ENCODE data around the gene AIM2. TPM values are rescaled to one million over a fixed set of nuclear protein-coding genes. Genes with fewer than 3 reads are reported as not detected.

Gene AIM2
- total RNA-seq, 1 experiment from 2014 or later = 1.1 TPM

GRCh38 chr1:159079525-159079924, 3.0 kb upstream of the AIM2 start (continued):
- TF ChIP-seq JAZF1 (CRISPR knock-in tag; IDR thresholded peaks at IDR 0.05) = no peak
- TF ChIP-seq ZMAT4 (CRISPR knock-in tag; IDR thresholded peaks at IDR 0.05) = no peak
- no peak for TF ChIP-seq ZNF423 (CRISPR knock-in tag; IDR thresholded peaks at IDR 0.05)
- TF ChIP-seq, protein P1, sequence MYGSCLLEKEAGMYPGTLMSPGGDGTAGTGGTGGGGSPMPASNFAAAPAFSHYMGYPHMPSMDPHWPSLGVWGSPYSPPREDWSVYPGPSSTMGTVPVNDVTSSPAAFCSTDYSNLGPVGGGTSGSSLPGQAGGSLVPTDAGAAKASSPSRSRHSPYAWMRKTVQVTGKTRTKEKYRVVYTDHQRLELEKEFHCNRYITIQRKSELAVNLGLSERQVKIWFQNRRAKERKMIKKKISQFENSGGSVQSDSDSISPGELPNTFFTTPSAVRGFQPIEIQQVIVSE (CRISPR knock-in tag; IDR thresholded peaks at IDR 0.05; ENCODE audit: borderline replicate concordance) = no peak
- no peak for TF ChIP-seq SMAD3 (CRISPR knock-in tag; IDR thresholded peaks at IDR 0.05; ENCODE audit: borderline replicate concordance)
- no peak for TF ChIP-seq MYBL2 (CRISPR knock-in tag; IDR thresholded peaks at IDR 0.05)
- TF ChIP-seq FOXP4 (CRISPR knock-in tag; IDR thresholded peaks at IDR 0.05) = no peak
- TF ChIP-seq ZNF281 (CRISPR knock-in tag; IDR thresholded peaks at IDR 0.05) = no peak
- no peak for TF ChIP-seq ESRRA (CRISPR knock-in tag; IDR thresholded peaks at IDR 0.05; ENCODE audit: borderline replicate concordance)
- TF ChIP-seq ZNF671 (CRISPR knock-in tag; IDR thresholded peaks at IDR 0.05) = no peak

DNA sequence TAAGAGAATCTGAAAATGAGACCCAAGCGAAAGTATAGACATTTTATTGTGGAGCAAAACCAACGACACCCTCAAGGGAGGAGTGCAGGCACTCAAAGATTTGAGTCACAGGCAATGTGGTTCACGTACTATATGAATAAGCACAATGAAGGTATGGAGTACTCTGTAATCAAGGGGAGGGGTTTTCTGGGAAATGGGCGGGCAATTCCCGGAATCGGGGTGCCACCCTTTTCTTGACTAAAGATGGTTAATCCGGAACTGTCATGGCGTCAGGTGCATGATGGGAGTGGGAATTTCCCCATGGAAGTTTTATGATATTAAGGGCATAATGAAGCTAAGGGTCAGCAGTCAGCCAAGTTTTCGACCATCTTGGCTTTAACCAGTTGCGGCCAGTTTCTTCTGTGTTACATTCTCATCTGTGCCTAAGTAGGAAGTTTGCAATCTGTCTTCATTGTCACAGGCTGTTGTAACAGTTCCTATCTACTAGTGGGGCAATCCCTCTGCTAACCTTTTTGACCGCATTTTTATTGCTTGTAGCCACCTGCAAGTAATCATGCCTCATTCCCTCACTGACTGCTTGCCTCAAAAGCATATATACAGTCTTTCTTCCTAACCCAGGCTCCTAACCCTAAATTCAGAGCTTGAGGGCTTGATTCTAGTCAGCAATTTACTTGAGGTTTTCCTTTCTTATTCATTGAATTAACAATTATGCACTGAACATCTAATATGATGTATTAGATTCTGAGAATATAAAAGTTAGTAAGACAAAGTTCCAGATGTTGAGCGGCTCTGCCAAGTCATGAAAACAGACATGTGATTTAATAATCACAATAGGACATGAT, 775 bp upstream of the AIM2 start:
- Mint-ChIP-seq H3K27ac (no peak overlapping the region), H3K36me3 (no peaks in the 10 kb centered on the region), H3K4me3 (no peak overlapping the region), H3K4me1 (no peaks in the 10 kb centered on the region), H3K9me3 (no peaks in the 10 kb centered on the region), H3K27me3 (ENCODE audit: low read depth) (no peaks in the 10 kb centered on the region)
- ATAC-seq (no peak), DNase-seq (ENCODE audit: low spot score) (no peak)
- ChIA-PET POLR2A (no interaction called here), CTCF (interaction anchor here (1.1 to 1.2 kb wide), 3 partner anchors 11 to 571 kb away, joined by 4 to 7 read pairs (median 5); no protein-coding TSS in a partner anchor)
- no peak for TF ChIP-seq CREM (CRISPR knock-in tag; IDR thresholded peaks at IDR 0.05)
- TF ChIP-seq, protein P2, sequence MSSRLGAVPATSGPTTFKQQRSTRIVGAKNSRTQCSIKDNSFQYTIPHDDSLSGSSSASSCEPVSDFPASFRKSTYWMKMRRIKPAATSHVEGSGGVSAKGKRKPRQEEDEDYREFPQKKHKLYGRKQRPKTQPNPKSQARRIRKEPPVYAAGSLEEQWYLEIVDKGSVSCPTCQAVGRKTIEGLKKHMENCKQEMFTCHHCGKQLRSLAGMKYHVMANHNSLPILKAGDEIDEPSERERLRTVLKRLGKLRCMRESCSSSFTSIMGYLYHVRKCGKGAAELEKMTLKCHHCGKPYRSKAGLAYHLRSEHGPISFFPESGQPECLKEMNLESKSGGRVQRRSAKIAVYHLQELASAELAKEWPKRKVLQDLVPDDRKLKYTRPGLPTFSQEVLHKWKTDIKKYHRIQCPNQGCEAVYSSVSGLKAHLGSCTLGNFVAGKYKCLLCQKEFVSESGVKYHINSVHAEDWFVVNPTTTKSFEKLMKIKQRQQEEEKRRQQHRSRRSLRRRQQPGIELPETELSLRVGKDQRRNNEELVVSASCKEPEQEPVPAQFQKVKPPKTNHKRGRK (CRISPR knock-in tag; IDR thresholded peaks at IDR 0.05; ENCODE audit: borderline replicate concordance) = no peak
- no peak for TF ChIP-seq NR2C2 (CRISPR knock-in tag; IDR thresholded peaks at IDR 0.05)
- no peak for TF ChIP-seq JAZF1 (CRISPR knock-in tag; IDR thresholded peaks at IDR 0.05)
- TF ChIP-seq, protein P3, sequence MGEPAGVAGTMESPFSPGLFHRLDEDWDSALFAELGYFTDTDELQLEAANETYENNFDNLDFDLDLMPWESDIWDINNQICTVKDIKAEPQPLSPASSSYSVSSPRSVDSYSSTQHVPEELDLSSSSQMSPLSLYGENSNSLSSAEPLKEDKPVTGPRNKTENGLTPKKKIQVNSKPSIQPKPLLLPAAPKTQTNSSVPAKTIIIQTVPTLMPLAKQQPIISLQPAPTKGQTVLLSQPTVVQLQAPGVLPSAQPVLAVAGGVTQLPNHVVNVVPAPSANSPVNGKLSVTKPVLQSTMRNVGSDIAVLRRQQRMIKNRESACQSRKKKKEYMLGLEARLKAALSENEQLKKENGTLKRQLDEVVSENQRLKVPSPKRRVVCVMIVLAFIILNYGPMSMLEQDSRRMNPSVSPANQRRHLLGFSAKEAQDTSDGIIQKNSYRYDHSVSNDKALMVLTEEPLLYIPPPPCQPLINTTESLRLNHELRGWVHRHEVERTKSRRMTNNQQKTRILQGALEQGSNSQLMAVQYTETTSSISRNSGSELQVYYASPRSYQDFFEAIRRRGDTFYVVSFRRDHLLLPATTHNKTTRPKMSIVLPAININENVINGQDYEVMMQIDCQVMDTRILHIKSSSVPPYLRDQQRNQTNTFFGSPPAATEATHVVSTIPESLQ (CRISPR knock-in tag; IDR thresholded peaks at IDR 0.05) = no peak
- TF ChIP-seq, protein P4, sequence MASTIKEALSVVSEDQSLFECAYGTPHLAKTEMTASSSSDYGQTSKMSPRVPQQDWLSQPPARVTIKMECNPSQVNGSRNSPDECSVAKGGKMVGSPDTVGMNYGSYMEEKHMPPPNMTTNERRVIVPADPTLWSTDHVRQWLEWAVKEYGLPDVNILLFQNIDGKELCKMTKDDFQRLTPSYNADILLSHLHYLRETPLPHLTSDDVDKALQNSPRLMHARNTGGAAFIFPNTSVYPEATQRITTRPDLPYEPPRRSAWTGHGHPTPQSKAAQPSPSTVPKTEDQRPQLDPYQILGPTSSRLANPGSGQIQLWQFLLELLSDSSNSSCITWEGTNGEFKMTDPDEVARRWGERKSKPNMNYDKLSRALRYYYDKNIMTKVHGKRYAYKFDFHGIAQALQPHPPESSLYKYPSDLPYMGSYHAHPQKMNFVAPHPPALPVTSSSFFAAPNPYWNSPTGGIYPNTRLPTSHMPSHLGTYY (CRISPR knock-in tag; IDR thresholded peaks at IDR 0.05) = no peak
- TF ChIP-seq, protein P5, sequence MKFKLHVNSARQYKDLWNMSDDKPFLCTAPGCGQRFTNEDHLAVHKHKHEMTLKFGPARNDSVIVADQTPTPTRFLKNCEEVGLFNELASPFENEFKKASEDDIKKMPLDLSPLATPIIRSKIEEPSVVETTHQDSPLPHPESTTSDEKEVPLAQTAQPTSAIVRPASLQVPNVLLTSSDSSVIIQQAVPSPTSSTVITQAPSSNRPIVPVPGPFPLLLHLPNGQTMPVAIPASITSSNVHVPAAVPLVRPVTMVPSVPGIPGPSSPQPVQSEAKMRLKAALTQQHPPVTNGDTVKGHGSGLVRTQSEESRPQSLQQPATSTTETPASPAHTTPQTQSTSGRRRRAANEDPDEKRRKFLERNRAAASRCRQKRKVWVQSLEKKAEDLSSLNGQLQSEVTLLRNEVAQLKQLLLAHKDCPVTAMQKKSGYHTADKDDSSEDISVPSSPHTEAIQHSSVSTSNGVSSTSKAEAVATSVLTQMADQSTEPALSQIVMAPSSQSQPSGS (CRISPR knock-in tag; IDR thresholded peaks at IDR 0.05; ENCODE audit: borderline replicate concordance, low read depth) = no peak
- no peak for TF ChIP-seq USF1 (CRISPR knock-in tag; IDR thresholded peaks at IDR 0.05)
- TF ChIP-seq, protein P6, sequence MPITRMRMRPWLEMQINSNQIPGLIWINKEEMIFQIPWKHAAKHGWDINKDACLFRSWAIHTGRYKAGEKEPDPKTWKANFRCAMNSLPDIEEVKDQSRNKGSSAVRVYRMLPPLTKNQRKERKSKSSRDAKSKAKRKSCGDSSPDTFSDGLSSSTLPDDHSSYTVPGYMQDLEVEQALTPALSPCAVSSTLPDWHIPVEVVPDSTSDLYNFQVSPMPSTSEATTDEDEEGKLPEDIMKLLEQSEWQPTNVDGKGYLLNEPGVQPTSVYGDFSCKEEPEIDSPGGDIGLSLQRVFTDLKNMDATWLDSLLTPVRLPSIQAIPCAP (CRISPR knock-in tag; IDR thresholded peaks at IDR 0.05) = no peak
- TF ChIP-seq SMAD3 (CRISPR knock-in tag; IDR thresholded peaks at IDR 0.05; ENCODE audit: borderline replicate concordance) = no peak
- no peak for TF ChIP-seq ESRRA (CRISPR knock-in tag; IDR thresholded peaks at IDR 0.05; ENCODE audit: borderline replicate concordance)
- TF ChIP-seq NFYB (CRISPR knock-in tag; conservative IDR thresholded peaks at IDR 0.05; ENCODE audit: low read depth) = no peak
- no peak for TF ChIP-seq ZNF263 (CRISPR knock-in tag; IDR thresholded peaks at IDR 0.05; ENCODE audit: low read depth)
- TF ChIP-seq ZNF423 (CRISPR knock-in tag; IDR thresholded peaks at IDR 0.05) = no peak

All from WTC11 (cell line).